Measurements from ENCODE around the gene ZNF784. TPM values are rescaled to one million over a fixed set of nuclear protein-coding genes. Genes with fewer than 3 reads are reported as not detected.

ZNF784 gene
- total and polyA plus RNA-seq, 2 of the 13 experiments (the other 11 are each of a cell fraction or from before 2014, with no cell fraction given) = 4.1 to 4.2 TPM

GRCh38 chr19:55653651-55654322, 29.4 kb upstream of the ZNF784 start (continued):
- TF ChIP-seq ETV6 (CRISPR knock-in tag; conservative IDR thresholded peaks at IDR 0.05) (0 out of 2 replicates have a peak, but pooled peaks have one; percentile 47), ZNF792 (CRISPR knock-in tag; IDR thresholded peaks at IDR 0.05) (peak; percentile 21), TRIM22 (IDR thresholded peaks at IDR 0.05) (no peak), ZBTB34 (CRISPR knock-in tag; IDR thresholded peaks at IDR 0.05) (no peak), ZNF121 (CRISPR knock-in tag; IDR thresholded peaks at IDR 0.05) (no peak), MIER3 (CRISPR knock-in tag; IDR thresholded peaks at IDR 0.05; ENCODE audit: borderline replicate concordance) (peak; percentile 33; the same call in 1 of the 2 replicates), PLRG1 (conservative IDR thresholded peaks at IDR 0.05) (no peak), GATAD2A (CRISPR knock-in tag; IDR thresholded peaks at IDR 0.05) (peak; percentile 59), ZNF10 (CRISPR knock-in tag; IDR thresholded peaks at IDR 0.05; ENCODE audit: borderline replicate concordance, low read depth) (no peak), IKZF1 (IDR thresholded peaks at IDR 0.05) (no peak), JARID2 (CRISPR knock-in tag; IDR thresholded peaks at IDR 0.05; ENCODE audit: insufficient replicate concordance) (no peak), ZNF777 (CRISPR knock-in tag; IDR thresholded peaks at IDR 0.05) (0 out of 2 replicates have a peak, but pooled peaks have one; percentile 31), ZNF781 (CRISPR knock-in tag; IDR thresholded peaks at IDR 0.05; ENCODE audit: borderline replicate concordance, not compliant biosample characterization) (no peak), ZNF235 (CRISPR knock-in tag; IDR thresholded peaks at IDR 0.05; ENCODE audit: borderline replicate concordance) (no peak), ZNF260 (CRISPR knock-in tag; IDR thresholded peaks at IDR 0.05; ENCODE audit: borderline replicate concordance, low read depth) (no peak), CREB3 (CRISPR knock-in tag; IDR thresholded peaks at IDR 0.05) (no peak), ZFP62 (CRISPR knock-in tag; IDR thresholded peaks at IDR 0.05) (no peak), KDM6A (CRISPR knock-in tag; IDR thresholded peaks at IDR 0.05; ENCODE audit: low read depth) (no peak), ASH2L (IDR thresholded peaks at IDR 0.05; ENCODE audit: insufficient read length, low read depth, low read length) (no peak), ZNF333 (CRISPR knock-in tag; IDR thresholded peaks at IDR 0.05; ENCODE audit: borderline replicate concordance) (no peak), ZHX2 (IDR thresholded peaks at IDR 0.05; ENCODE audit: low read depth) (no peak), ZHX2 (CRISPR knock-in tag; IDR thresholded peaks at IDR 0.05; ENCODE audit: borderline replicate concordance) (no peak), JUN (CRISPR knock-in tag; IDR thresholded peaks at IDR 0.05) (no peak)

Measured in HepG2 (cell line).